ENCODE data around the gene FBXO11.
"Not testable (repeated sequence)": the region's sequence is repeated elsewhere in the genome, so short reads cannot be mapped to it uniquely, and the experiment has no call there.

FBXO11 gene

DNA sequence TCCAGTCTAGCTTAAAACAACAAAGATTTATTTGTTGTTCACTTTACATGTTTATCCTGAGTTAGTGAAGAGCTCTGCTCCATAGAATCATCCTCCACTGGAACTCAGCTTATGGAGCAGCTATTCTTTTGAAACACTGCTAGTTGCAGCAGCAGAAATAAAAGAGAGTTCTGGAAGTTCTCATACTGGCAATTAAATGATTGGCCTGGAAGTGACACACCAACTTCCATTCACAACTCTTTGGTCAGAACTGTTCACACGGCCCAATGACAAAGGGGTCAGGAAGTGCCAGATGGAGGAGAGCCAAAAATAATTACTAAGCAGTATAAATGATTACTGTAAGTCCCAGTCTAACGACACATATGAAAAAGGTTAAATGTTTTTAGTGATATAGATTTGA lies 39.1 kb downstream of the FBXO11 start:
- no peaks in the 10 kb centered on the region for H3K9me3 ChIP-seq (ENCODE audit: control insufficient read depth, insufficient read depth, low read length)
- H3K36me3 ChIP-seq (ENCODE audit: control insufficient read depth, insufficient read depth, low read length), result no peaks in the 10 kb centered on the region
- no peaks in the 10 kb centered on the region for H3K27me3 ChIP-seq (ENCODE audit: control insufficient read depth, insufficient read depth, low read length)
- H3K9ac ChIP-seq (ENCODE audit: low read depth, low read length), result no peak overlapping the region
- peaks cover 27% of the 10 kb centered on the region for H3K4me1 ChIP-seq (ENCODE audit: control insufficient read depth, insufficient read depth, low read length)
- no peak overlapping the region for H3K4me3 ChIP-seq (ENCODE audit: low read depth, low read length)

DNA sequence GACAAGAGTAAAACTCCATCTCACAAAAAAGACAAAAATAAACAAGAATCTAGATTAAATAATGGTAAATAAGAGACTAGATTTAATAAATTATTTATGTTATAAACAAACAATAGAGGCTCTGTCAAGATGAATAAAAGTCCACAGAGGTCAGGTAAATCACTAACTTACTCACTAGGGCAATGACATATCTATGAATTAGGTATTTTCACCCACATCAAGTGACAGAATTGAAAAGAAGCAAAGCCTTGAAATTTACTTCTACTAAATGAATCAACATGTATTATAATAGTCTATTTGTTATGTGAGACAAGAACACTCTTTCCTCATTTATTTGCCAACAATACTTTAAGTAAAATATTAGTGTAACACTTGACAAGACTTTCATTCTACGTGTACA lies 41.7 kb downstream of the FBXO11 start:
- Histone ChIP-seq H3K9ac (ENCODE audit: low read depth, low read length) (no peak overlapping the region), H3K9me3 (ENCODE audit: control insufficient read depth, insufficient read depth, low read length) (no peaks in the 10 kb centered on the region), H3K36me3 (ENCODE audit: control insufficient read depth, insufficient read depth, low read length) (no peaks in the 10 kb centered on the region), H3K4me1 (ENCODE audit: control insufficient read depth, insufficient read depth, low read length) (peaks cover 8% of the 10 kb centered on the region), H3K4me3 (ENCODE audit: low read depth, low read length) (no peak overlapping the region), H3K27me3 (ENCODE audit: control insufficient read depth, insufficient read depth, low read length) (no peaks in the 10 kb centered on the region)

DNA sequence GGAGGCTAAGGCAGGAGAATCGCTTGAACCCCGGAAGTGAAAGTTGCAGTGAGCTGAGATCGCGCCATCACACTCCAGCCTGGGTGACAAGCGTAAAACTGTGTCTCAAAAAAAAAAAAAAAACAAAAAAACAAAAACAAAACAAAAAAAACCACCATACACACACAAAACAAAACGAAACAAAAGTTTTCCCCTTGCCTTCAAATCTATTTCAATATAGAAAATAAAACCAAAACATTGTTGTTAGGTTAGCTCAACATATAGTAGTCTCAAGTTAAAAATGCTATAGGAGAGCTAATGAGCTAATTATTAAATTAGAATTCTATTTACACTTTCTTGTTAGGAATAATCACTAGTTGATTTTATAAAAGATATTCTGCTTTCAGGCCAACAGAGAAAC lies 43.3 kb downstream of the FBXO11 start:
- no peaks in the 10 kb centered on the region for H3K4me1 ChIP-seq (ENCODE audit: control insufficient read depth, insufficient read depth, low read length)
- H3K4me3 ChIP-seq (ENCODE audit: low read depth, low read length), result no peak overlapping the region

DNA sequence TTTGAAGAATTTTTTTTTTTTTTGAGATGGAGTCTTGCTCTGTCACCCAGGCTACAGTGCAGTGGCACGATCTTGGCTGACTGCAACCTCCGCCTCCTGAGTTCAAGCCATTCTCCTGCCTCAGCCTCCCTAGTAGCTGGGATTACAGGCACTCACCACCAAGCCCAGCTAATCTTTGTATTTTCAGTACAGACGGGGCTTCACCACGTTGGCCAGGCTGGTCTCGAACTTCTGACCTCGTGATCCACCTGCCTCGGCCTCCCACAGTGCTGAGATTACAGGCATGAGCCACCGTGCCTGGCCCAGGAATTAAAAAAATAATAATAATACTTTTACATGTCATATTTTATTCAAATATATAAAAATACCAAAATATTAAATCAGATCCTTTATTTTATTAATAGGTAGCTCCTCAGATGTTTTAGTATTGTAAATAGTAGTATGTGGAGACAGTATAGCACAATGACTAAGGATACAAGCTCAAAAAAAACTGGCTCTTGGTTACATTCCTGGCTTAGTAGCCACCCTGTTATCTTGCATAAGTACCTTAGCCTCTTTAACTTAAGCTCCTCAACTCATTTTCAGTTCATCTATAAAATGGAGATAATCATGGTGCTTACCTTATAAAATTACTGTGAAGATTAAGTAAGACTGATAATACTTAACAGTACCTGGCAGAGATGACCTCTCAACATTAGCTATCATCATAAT lies 53.1 kb downstream of the FBXO11 start:
- not testable (repeated sequence) for H3K9me3 ChIP-seq (ENCODE audit: control insufficient read depth, insufficient read depth, low read length); H3K4me1 ChIP-seq (ENCODE audit: control insufficient read depth, insufficient read depth, low read length); H3K9ac ChIP-seq (ENCODE audit: low read depth, low read length); H3K4me3 ChIP-seq (ENCODE audit: low read depth, low read length); H3K36me3 ChIP-seq (ENCODE audit: control insufficient read depth, insufficient read depth, low read length); H3K27me3 ChIP-seq (ENCODE audit: control insufficient read depth, insufficient read depth, low read length)

More for the DNA sequence above, 43.3 kb downstream of the FBXO11 start:
- Histone ChIP-seq H3K9me3 (ENCODE audit: control insufficient read depth, insufficient read depth, low read length) (no peaks in the 10 kb centered on the region), H3K36me3 (ENCODE audit: control insufficient read depth, insufficient read depth, low read length) (no peaks in the 10 kb centered on the region), H3K9ac (ENCODE audit: low read depth, low read length) (no peak overlapping the region), H3K27me3 (ENCODE audit: control insufficient read depth, insufficient read depth, low read length) (no peaks in the 10 kb centered on the region)

DNA sequence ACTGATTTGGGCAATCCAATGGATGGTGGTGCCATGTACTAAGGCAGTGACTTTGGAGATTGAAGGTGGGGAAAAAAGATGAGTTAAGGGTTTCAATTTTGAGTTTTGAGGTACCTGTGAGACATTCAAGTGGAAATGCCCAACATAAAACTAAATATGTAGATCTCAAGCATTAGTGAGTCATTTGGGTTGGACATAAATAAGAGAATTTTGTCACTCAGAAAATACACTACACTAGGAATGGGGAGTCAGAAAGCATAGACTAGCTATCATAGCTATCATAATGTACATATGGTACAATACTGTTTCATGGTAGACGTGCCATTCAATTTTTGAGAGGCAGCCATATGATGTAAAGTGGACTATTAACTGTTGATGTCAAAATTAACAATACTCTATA lies 56.1 kb downstream of the FBXO11 start:
- Histone ChIP-seq H3K4me1 (ENCODE audit: control insufficient read depth, insufficient read depth, low read length) (no peaks in the 10 kb centered on the region), H3K9ac (ENCODE audit: low read depth, low read length) (no peak overlapping the region), H3K36me3 (ENCODE audit: control insufficient read depth, insufficient read depth, low read length) (no peaks in the 10 kb centered on the region), H3K27me3 (ENCODE audit: control insufficient read depth, insufficient read depth, low read length) (no peaks in the 10 kb centered on the region), H3K9me3 (ENCODE audit: control insufficient read depth, insufficient read depth, low read length) (no peaks in the 10 kb centered on the region), H3K4me3 (ENCODE audit: low read depth, low read length) (no peak overlapping the region)

DNA sequence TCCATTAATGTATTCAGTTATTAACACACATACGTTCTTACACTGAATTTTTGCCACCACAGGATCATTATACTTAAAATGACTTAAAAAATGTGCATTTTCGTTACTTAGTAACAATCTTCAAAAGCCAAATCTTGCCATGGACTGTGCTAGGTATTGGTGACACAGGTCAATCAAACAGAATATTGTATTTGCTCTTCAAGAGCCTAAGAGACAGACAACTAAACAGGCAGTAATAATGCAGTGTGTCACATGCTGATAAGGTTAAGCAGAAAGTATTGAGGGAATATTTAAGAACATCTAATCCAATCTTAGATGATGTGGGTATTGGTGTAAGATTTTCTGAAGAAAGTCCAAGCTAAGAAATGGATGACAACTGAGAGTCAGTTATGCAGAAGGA lies 56.9 kb downstream of the FBXO11 start:
- no peaks in the 10 kb centered on the region for H3K27me3 ChIP-seq (ENCODE audit: control insufficient read depth, insufficient read depth, low read length)
- no peaks in the 10 kb centered on the region for H3K9me3 ChIP-seq (ENCODE audit: control insufficient read depth, insufficient read depth, low read length)
- H3K4me1 ChIP-seq (ENCODE audit: control insufficient read depth, insufficient read depth, low read length), result no peaks in the 10 kb centered on the region
- H3K9ac ChIP-seq (ENCODE audit: low read depth, low read length), result no peak overlapping the region
- H3K4me3 ChIP-seq (ENCODE audit: low read depth, low read length), result no peak overlapping the region
- H3K36me3 ChIP-seq (ENCODE audit: control insufficient read depth, insufficient read depth, low read length), result no peaks in the 10 kb centered on the region

DNA sequence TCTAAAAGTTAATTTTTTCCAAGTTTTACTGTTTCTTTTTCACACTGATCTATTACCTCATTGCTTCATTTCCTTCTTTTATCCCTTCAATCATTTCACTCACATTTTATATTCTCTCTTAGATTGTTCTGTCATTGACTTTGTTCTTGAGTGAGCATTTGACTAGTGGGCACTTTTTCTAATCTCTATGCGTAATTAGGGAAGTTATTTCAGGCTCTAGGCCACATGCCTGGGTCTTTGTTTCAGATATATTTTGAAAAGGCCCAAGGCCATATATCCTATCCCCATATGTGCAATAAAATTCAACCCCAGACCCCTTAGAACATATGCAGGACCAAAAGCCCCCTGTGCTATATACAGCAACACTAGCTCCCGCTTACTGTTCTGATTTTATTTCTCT lies 62.1 kb downstream of the FBXO11 start:
- Histone ChIP-seq H3K27me3 (ENCODE audit: control insufficient read depth, insufficient read depth, low read length) (no peaks in the 10 kb centered on the region), H3K4me1 (ENCODE audit: control insufficient read depth, insufficient read depth, low read length) (no peaks in the 10 kb centered on the region), H3K9me3 (ENCODE audit: control insufficient read depth, insufficient read depth, low read length) (no peaks in the 10 kb centered on the region), H3K9ac (ENCODE audit: low read depth, low read length) (no peak overlapping the region), H3K36me3 (ENCODE audit: control insufficient read depth, insufficient read depth, low read length) (no peaks in the 10 kb centered on the region), H3K4me3 (ENCODE audit: low read depth, low read length) (no peak overlapping the region)

DNA sequence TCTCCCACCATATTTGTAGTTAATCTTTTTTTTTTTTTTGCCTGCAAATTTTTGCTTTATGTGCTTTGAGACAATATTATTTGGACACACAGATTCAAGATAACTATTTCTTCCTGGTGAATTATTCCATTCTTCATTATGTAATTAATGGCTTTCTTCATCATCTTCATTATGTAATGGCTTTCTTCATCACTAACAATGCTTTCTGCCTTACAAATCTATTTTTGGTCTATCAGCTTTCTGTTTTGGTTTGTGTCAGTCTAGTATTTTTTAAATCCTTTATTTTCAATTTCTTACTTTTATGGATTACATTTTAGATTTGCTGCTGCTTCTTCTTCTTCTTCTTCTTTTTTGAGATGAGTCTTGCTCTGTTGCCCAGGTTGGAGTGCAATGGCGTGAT lies 62.9 kb downstream of the FBXO11 start:
- Histone ChIP-seq H3K4me1 (ENCODE audit: control insufficient read depth, insufficient read depth, low read length) (no peaks in the 10 kb centered on the region), H3K36me3 (ENCODE audit: control insufficient read depth, insufficient read depth, low read length) (peaks cover 2% of the 10 kb centered on the region), H3K4me3 (ENCODE audit: low read depth, low read length) (no peak overlapping the region), H3K27me3 (ENCODE audit: control insufficient read depth, insufficient read depth, low read length) (no peaks in the 10 kb centered on the region), H3K9me3 (ENCODE audit: control insufficient read depth, insufficient read depth, low read length) (no peaks in the 10 kb centered on the region), H3K9ac (ENCODE audit: low read depth, low read length) (no peak overlapping the region)

DNA sequence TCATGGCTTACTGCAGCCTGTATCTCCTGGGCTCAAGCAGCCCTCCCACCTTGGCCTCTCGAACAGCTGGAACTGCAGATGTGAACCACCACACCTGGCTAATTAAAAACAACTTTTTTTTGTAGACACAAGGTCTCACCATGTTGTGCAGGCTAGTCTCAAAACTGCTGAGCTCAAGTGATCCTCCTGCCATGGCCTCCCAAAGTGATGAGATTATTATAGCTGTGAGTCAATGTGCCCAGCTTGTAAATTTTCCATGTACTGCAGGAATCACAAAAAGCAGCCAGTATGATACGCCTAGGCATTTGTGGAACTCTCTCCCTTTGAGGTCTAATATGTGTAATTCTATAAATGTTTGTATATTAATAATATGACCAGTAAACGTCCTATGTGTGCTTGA lies 63.5 kb downstream of the FBXO11 start:
- Histone ChIP-seq H3K4me3 (ENCODE audit: low read depth, low read length) (no peak overlapping the region), H3K4me1 (ENCODE audit: control insufficient read depth, insufficient read depth, low read length) (no peaks in the 10 kb centered on the region), H3K27me3 (ENCODE audit: control insufficient read depth, insufficient read depth, low read length) (no peaks in the 10 kb centered on the region), H3K36me3 (ENCODE audit: control insufficient read depth, insufficient read depth, low read length) (peaks cover 2% of the 10 kb centered on the region), H3K9me3 (ENCODE audit: control insufficient read depth, insufficient read depth, low read length) (no peaks in the 10 kb centered on the region), H3K9ac (ENCODE audit: low read depth, low read length) (no peak overlapping the region)

DNA sequence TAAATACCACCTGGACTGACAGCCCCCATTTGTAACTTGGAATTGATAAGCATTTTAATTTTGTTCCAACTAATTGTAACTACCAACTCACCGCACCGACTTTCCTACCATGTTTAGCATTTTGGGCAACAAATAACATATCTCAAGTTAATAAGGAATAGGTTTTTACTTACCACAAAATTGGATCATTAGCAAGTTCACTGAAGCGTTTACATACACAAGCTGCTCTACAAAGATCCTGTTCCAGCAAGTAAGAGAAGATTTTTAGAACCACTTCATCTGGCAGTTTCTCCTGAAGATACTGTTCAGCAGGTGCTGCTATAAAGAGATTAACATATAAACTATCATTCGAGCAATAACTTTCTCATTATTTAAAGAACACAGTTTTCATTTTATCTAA lies 67.6 kb downstream of the FBXO11 start:
- no peaks in the 10 kb centered on the region for H3K27me3 ChIP-seq (ENCODE audit: control insufficient read depth, insufficient read depth, low read length)
- H3K9ac ChIP-seq (ENCODE audit: low read depth, low read length), result no peak overlapping the region
- H3K9me3 ChIP-seq (ENCODE audit: control insufficient read depth, insufficient read depth, low read length), result no peaks in the 10 kb centered on the region
- peaks cover 10% of the 10 kb centered on the region for H3K36me3 ChIP-seq (ENCODE audit: control insufficient read depth, insufficient read depth, low read length)
- no peaks in the 10 kb centered on the region for H3K4me1 ChIP-seq (ENCODE audit: control insufficient read depth, insufficient read depth, low read length)
- H3K4me3 ChIP-seq (ENCODE audit: low read depth, low read length), result no peak overlapping the region

DNA sequence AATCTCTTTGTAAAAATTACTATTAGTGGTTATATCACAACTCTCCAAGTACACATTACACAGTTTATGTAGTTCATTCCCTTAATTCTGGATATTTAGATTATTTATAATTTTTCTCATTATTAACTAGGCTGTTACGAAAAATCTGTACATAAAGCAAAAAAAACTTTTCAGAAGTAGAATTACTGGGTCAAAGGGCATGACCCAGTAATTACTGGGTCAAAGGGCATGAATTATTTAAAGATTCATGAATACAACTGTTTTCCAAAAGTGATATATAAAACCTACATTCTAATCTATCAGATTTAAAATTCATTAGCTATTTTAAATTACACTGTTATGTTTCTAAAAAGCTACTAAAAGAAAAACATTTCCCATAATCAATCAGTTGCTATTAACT lies 68.0 kb downstream of the FBXO11 start:
- H3K9ac ChIP-seq (ENCODE audit: low read depth, low read length), result no peak overlapping the region
- H3K9me3 ChIP-seq (ENCODE audit: control insufficient read depth, insufficient read depth, low read length), result no peaks in the 10 kb centered on the region
- no peaks in the 10 kb centered on the region for H3K27me3 ChIP-seq (ENCODE audit: control insufficient read depth, insufficient read depth, low read length)
- H3K36me3 ChIP-seq (ENCODE audit: control insufficient read depth, insufficient read depth, low read length), result peaks cover 11% of the 10 kb centered on the region
- H3K4me1 ChIP-seq (ENCODE audit: control insufficient read depth, insufficient read depth, low read length), result no peaks in the 10 kb centered on the region
- no peak overlapping the region for H3K4me3 ChIP-seq (ENCODE audit: low read depth, low read length)

DNA sequence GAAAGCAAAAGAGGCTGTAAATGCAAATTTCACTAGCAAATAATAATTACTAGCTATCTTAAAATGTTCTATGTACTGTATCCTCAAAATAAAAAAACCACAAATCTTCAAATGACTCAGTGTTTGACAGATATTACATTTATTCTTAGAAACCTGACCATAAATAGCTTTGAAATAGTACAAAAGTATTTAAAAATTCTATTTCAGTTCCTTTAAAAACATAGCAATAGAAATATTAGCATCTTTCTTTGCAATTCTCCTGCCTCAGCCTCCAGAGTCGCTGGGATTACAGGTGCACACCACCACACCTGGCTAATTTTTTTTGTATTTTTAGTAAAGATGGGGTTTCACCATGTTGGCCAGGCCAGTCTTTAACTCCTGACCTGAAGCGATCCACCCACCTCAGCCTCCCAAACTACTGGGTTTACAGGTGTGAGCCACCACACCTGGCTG lies 72.8 kb downstream of the FBXO11 start:
- peaks cover 9% of the 10 kb centered on the region for H3K36me3 ChIP-seq (ENCODE audit: control insufficient read depth, insufficient read depth, low read length)
- H3K4me1 ChIP-seq (ENCODE audit: control insufficient read depth, insufficient read depth, low read length), result no peaks in the 10 kb centered on the region
- H3K27me3 ChIP-seq (ENCODE audit: control insufficient read depth, insufficient read depth, low read length), result no peaks in the 10 kb centered on the region

More for the DNA sequence above, 72.8 kb downstream of the FBXO11 start:
- no peak overlapping the region for H3K4me3 ChIP-seq (ENCODE audit: low read depth, low read length)
- H3K9ac ChIP-seq (ENCODE audit: low read depth, low read length), result no peak overlapping the region
- H3K9me3 ChIP-seq (ENCODE audit: control insufficient read depth, insufficient read depth, low read length), result no peaks in the 10 kb centered on the region
